ENCODE results near the gene DESI2.

GRCh38 chr1:244645414-244645813 lies 7.5 kb upstream of the DESI2 start:
- TF ChIP-seq POLR2A (IDR thresholded peaks at IDR 0.05; ENCODE audit: low read length) (no peak), GATA1 (IDR thresholded peaks at IDR 0.05; ENCODE audit: low read depth, low read length) (no peak)

All from erythroblast (primary cell).